SK-N-SH treated with all-trans-retinoic acid at 6 μM for 48 hours (cell line): ENCODE data around the gene SELENOW.

Experiments used
- ARNTL ChIP-seq: fragments of 450-650 bp; formaldehyde crosslinking; IDR thresholded peaks from 2 replicates; pipeline ENCODE4 v1.5.0; 2020; ENCODE audit warnings: low read depth, mild to moderate bottlenecking, moderate library complexity, borderline replicate concordance
- GLIS3 ChIP-seq: fragments of 250-450 bp; sonication (Bioruptor Pico); IDR thresholded peaks from 2 replicates; pipeline ENCODE4 v1.5.0; 2020; ENCODE audit warnings: mild to moderate bottlenecking, moderate library complexity
- ISL1 ChIP-seq: fragments of 250-450 bp; sonication (Bioruptor Pico); IDR thresholded peaks from 2 replicates; pipeline ENCODE4 v2.1.2; 2022; ENCODE audit warnings: mild to moderate bottlenecking, moderate library complexity
- RARB ChIP-seq: fragments of 250-450 bp; sonication (Bioruptor Pico); IDR thresholded peaks from 2 replicates; pipeline ENCODE4 v1.8.0; 2021; ENCODE audit warnings: mild to moderate bottlenecking, moderate library complexity
- SNAI2 ChIP-seq: fragments of 250-450 bp; sonication (Bioruptor Pico); IDR thresholded peaks from 2 replicates; pipeline ENCODE4 v1.5.0; 2020; ENCODE audit warnings: mild to moderate bottlenecking, moderate library complexity
- ZC3H10 ChIP-seq: fragments of 250-450 bp; sonication (Bioruptor Pico); IDR thresholded peaks from 2 replicates; pipeline ENCODE4 v1.5.1; 2021; ENCODE audit warnings: mild to moderate bottlenecking, moderate library complexity
- ZFP30 ChIP-seq: fragments of 450-650 bp; formaldehyde crosslinking; IDR thresholded peaks from 2 replicates; pipeline ENCODE4 v1.5.0; 2022; ENCODE audit warnings: mild to moderate bottlenecking, moderate library complexity
- ZNF8 ChIP-seq: fragments of 450-650 bp; formaldehyde crosslinking; IDR thresholded peaks from 2 replicates; pipeline ENCODE4 v1.5.0; 2020; ENCODE audit warnings: mild to moderate bottlenecking, moderate library complexity
- TF ChIP-seq, protein P1 (sequence below): fragments of 250-450 bp; sonication (Bioruptor Pico); IDR thresholded peaks from 2 replicates; pipeline ENCODE4 v1.5.1; 2020; ENCODE audit warnings: low read depth, mild to moderate bottlenecking, moderate library complexity
- TF ChIP-seq, protein P2 (sequence below): fragments of 250-450 bp; sonication (Bioruptor Pico); IDR thresholded peaks from 2 replicates; pipeline ENCODE4 v1.8.0; 2020; ENCODE audit warnings: mild to moderate bottlenecking, moderate library complexity, borderline replicate concordance
- TF ChIP-seq, protein P3 (sequence below): fragments of 250-450 bp; sonication (Bioruptor Pico); IDR thresholded peaks from 2 replicates; pipeline ENCODE4 v1.5.0; 2020; ENCODE audit warnings: mild to moderate bottlenecking, moderate library complexity

DNA sequence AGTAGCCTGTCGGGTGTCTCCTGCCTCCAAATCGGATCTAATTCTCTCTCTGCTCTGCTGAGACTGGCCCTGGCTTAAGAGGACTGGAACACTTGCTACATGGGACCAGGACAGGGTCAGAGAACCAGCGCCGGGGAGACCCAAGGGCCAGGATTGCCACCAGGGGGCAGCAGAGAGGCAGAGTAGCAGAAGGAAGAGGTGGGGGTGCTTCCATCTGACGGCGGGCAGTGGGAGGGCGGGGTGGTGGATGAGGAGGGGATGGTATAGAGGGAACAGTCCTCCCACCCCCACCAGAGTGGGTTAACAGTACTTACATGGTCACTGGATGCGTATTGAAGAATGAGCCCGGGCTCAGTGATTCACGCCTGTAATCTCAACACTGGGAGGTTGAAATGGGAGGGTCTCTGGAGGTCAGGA is 11.9 kb downstream of the SELENOW start:
- TF ChIP-seq, protein P1, sequence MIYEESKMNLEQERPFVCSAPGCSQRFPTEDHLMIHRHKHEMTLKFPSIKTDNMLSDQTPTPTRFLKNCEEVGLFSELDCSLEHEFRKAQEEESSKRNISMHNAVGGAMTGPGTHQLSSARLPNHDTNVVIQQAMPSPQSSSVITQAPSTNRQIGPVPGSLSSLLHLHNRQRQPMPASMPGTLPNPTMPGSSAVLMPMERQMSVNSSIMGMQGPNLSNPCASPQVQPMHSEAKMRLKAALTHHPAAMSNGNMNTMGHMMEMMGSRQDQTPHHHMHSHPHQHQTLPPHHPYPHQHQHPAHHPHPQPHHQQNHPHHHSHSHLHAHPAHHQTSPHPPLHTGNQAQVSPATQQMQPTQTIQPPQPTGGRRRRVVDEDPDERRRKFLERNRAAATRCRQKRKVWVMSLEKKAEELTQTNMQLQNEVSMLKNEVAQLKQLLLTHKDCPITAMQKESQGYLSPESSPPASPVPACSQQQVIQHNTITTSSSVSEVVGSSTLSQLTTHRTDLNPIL, result no peak
- TF ChIP-seq, protein P2, sequence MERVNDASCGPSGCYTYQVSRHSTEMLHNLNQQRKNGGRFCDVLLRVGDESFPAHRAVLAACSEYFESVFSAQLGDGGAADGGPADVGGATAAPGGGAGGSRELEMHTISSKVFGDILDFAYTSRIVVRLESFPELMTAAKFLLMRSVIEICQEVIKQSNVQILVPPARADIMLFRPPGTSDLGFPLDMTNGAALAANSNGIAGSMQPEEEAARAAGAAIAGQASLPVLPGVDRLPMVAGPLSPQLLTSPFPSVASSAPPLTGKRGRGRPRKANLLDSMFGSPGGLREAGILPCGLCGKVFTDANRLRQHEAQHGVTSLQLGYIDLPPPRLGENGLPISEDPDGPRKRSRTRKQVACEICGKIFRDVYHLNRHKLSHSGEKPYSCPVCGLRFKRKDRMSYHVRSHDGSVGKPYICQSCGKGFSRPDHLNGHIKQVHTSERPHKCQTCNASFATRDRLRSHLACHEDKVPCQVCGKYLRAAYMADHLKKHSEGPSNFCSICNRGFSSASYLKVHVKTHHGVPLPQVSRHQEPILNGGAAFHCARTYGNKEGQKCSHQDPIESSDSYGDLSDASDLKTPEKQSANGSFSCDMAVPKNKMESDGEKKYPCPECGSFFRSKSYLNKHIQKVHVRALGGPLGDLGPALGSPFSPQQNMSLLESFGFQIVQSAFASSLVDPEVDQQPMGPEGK (CRISPR knock-in tag), result no peak
- TF ChIP-seq ZC3H10 (CRISPR knock-in tag), result no peak
- no peak for TF ChIP-seq ZFP30 (CRISPR knock-in tag)
- TF ChIP-seq ISL1 (CRISPR knock-in tag), result no peak
- no peak for TF ChIP-seq RARB
- no peak for TF ChIP-seq ARNTL (CRISPR knock-in tag)
- TF ChIP-seq SNAI2, result no peak
- TF ChIP-seq, protein P3, sequence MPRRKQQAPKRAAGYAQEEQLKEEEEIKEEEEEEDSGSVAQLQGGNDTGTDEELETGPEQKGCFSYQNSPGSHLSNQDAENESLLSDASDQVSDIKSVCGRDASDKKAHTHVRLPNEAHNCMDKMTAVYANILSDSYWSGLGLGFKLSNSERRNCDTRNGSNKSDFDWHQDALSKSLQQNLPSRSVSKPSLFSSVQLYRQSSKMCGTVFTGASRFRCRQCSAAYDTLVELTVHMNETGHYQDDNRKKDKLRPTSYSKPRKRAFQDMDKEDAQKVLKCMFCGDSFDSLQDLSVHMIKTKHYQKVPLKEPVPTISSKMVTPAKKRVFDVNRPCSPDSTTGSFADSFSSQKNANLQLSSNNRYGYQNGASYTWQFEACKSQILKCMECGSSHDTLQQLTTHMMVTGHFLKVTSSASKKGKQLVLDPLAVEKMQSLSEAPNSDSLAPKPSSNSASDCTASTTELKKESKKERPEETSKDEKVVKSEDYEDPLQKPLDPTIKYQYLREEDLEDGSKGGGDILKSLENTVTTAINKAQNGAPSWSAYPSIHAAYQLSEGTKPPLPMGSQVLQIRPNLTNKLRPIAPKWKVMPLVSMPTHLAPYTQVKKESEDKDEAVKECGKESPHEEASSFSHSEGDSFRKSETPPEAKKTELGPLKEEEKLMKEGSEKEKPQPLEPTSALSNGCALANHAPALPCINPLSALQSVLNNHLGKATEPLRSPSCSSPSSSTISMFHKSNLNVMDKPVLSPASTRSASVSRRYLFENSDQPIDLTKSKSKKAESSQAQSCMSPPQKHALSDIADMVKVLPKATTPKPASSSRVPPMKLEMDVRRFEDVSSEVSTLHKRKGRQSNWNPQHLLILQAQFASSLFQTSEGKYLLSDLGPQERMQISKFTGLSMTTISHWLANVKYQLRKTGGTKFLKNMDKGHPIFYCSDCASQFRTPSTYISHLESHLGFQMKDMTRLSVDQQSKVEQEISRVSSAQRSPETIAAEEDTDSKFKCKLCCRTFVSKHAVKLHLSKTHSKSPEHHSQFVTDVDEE (CRISPR knock-in tag), result no peak
- no peak for TF ChIP-seq ZNF8 (CRISPR knock-in tag)
- no peak for TF ChIP-seq GLIS3 (CRISPR knock-in tag)
